ENCODE data around the gene PSIP1. TPM values are rescaled to one million over a fixed set of nuclear protein-coding genes. Genes with fewer than 3 reads are reported as not detected.
A peak's percentile ranks its signal among the peaks of the same experiment; 100 is the strongest.

PSIP1 gene
- total RNA-seq, 1 experiment from 2014 or later, result 56.2 TPM

- no peak overlapping the region for H3K4me3 Mint-ChIP-seq (ENCODE audit: low read depth, unreplicated experiment)
Observed at GRCh38 chr9:15521254-15521653, 10.5 kb upstream of the PSIP1 start.

GRCh38 chr9:15519831-15520230 is 9.1 kb upstream of the PSIP1 start:
- H3K36me3 Mint-ChIP-seq (ENCODE audit: insufficient read depth, unreplicated experiment), result no peaks in the 10 kb centered on the region
- CTCF ChIA-PET, result no interaction called here
- intact Hi-C loops (cut with micrococcal nuclease; ENCODE audit: unreplicated experiment), result no loop called here
- DNase-seq, result no peak
- H3K27ac Mint-ChIP-seq (ENCODE audit: unreplicated experiment), result no peak overlapping the region
- TF ChIP-seq CTCF (IDR thresholded peaks at IDR 0.05; ENCODE audit: unreplicated experiment), result no peak
- H3K4me3 Mint-ChIP-seq (ENCODE audit: low read depth, unreplicated experiment), result no peak overlapping the region
- no peaks in the 10 kb centered on the region for H3K9me3 Mint-ChIP-seq (ENCODE audit: low read depth, unreplicated experiment)
- H3K27me3 Mint-ChIP-seq (ENCODE audit: unreplicated experiment), result no peaks in the 10 kb centered on the region
- BruUV-seq (replicated peaks), result no TSS peak
- H3K4me1 Mint-ChIP-seq (ENCODE audit: low read depth, unreplicated experiment), result no peaks in the 10 kb centered on the region

More at GRCh38 chr9:15521254-15521653, 10.5 kb upstream of the PSIP1 start:
- TF ChIP-seq CTCF (IDR thresholded peaks at IDR 0.05; ENCODE audit: unreplicated experiment), result no peak
- BruUV-seq (replicated peaks), result no TSS peak
- CTCF ChIA-PET, result no interaction called here
- H3K27ac Mint-ChIP-seq (ENCODE audit: unreplicated experiment), result no peak overlapping the region
- no peak for DNase-seq
- H3K4me1 Mint-ChIP-seq (ENCODE audit: low read depth, unreplicated experiment), result no peaks in the 10 kb centered on the region
- intact Hi-C loops (cut with micrococcal nuclease; ENCODE audit: unreplicated experiment), result no loop called here
- no peaks in the 10 kb centered on the region for H3K9me3 Mint-ChIP-seq (ENCODE audit: low read depth, unreplicated experiment)
- no peaks in the 10 kb centered on the region for H3K27me3 Mint-ChIP-seq (ENCODE audit: unreplicated experiment)
- no peaks in the 10 kb centered on the region for H3K36me3 Mint-ChIP-seq (ENCODE audit: insufficient read depth, unreplicated experiment)

- DNase-seq, result peak; percentile 20
- TF ChIP-seq CTCF (IDR thresholded peaks at IDR 0.05; ENCODE audit: unreplicated experiment), result no peak
- Mint-ChIP-seq H3K4me1 (ENCODE audit: low read depth, unreplicated experiment) (peaks cover 15% of the 10 kb centered on the region), H3K36me3 (ENCODE audit: insufficient read depth, unreplicated experiment) (peaks cover 22% of the 10 kb centered on the region), H3K9me3 (ENCODE audit: low read depth, unreplicated experiment) (no peaks in the 10 kb centered on the region), H3K27ac (ENCODE audit: unreplicated experiment) (no peak overlapping the region), H3K4me3 (ENCODE audit: low read depth, unreplicated experiment) (no peak overlapping the region), H3K27me3 (ENCODE audit: unreplicated experiment) (no peaks in the 10 kb centered on the region)
- CTCF ChIA-PET, result interaction anchor here (0.6 kb wide), 1 partner anchor 9 kb away, joined by 3 read pairs; no protein-coding TSS in a partner anchor
- intact Hi-C loops (cut with micrococcal nuclease; ENCODE audit: unreplicated experiment), result loop anchor here (2.0 kb wide), 1 partner anchor 93 kb away; no protein-coding TSS in a partner anchor
- no TSS peak for BruUV-seq (replicated peaks)
Observed at GRCh38 chr9:15513335-15513734, 2.6 kb upstream of the PSIP1 start.

- intact Hi-C loops (cut with micrococcal nuclease; ENCODE audit: unreplicated experiment), result loop anchor here (2.0 kb wide), 1 partner anchor 94 kb away; no protein-coding TSS in a partner anchor
- peaks cover 15% of the 10 kb centered on the region for H3K4me1 Mint-ChIP-seq (ENCODE audit: low read depth, unreplicated experiment)
Observed at GRCh38 chr9:15512889-15513288, 2.1 kb upstream of the PSIP1 start.

More at GRCh38 chr9:15512889-15513288, 2.1 kb upstream of the PSIP1 start:
- no peak for TF ChIP-seq CTCF (IDR thresholded peaks at IDR 0.05; ENCODE audit: unreplicated experiment)
- H3K27ac Mint-ChIP-seq (ENCODE audit: unreplicated experiment), result no peak overlapping the region
- DNase-seq, result no peak
- peaks cover 22% of the 10 kb centered on the region for H3K36me3 Mint-ChIP-seq (ENCODE audit: insufficient read depth, unreplicated experiment)
- H3K27me3 Mint-ChIP-seq (ENCODE audit: unreplicated experiment), result no peaks in the 10 kb centered on the region
- H3K9me3 Mint-ChIP-seq (ENCODE audit: low read depth, unreplicated experiment), result no peaks in the 10 kb centered on the region
- no peak overlapping the region for H3K4me3 Mint-ChIP-seq (ENCODE audit: low read depth, unreplicated experiment)
- CTCF ChIA-PET, result interaction anchor here (1.1 kb wide), 1 partner anchor 105 kb away, joined by 6 read pairs; no protein-coding TSS in a partner anchor
- no TSS peak for BruUV-seq (replicated peaks)
